GM18858 (cell line): Measurements from ENCODE around the gene PLS3.
"Not testable (repeated sequence)": the region's sequence is repeated elsewhere in the genome, so short reads cannot be mapped to it uniquely, and the experiment has no call there.

Experiments used
- ATAC-seq: cut with Tn5 transposase; IDR thresholded peaks from one replicate; pipeline ENCODE4 v1.9.1; 2021; ENCODE audit not compliant: unreplicated experiment

PLS3 gene

DNA sequence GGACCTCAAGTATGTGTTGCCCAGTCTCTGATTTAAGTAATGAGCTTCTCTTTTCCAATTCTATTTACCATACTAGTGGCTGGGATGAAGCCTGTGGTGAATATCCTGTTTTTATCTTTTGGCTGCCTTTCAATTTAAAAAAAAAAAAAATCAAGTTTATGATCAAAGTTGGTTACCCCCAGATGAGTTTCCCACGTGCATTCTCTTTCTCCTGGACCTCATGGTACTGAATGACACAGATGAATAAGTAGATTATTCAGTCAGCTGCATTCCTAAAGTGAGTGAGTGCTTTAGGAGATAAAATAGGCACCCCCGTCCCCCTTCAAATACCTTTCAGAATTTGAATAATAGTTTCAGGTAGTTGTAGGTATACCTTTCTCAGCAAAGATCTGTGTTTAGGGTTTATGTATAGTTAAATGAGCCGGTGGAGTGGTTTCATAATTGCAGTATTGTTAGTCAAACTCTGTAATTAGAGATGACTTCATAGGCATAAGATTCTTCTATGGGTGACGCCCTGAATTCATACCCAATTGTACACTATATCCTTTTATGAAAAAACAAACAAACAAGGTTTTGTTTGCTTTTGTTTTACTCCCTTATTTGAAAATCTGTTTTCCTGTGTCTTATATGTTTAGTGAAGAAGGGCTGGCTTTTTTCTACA lies 41.9 kb downstream of the PLS3 start:
- no peak for ATAC-seq

DNA sequence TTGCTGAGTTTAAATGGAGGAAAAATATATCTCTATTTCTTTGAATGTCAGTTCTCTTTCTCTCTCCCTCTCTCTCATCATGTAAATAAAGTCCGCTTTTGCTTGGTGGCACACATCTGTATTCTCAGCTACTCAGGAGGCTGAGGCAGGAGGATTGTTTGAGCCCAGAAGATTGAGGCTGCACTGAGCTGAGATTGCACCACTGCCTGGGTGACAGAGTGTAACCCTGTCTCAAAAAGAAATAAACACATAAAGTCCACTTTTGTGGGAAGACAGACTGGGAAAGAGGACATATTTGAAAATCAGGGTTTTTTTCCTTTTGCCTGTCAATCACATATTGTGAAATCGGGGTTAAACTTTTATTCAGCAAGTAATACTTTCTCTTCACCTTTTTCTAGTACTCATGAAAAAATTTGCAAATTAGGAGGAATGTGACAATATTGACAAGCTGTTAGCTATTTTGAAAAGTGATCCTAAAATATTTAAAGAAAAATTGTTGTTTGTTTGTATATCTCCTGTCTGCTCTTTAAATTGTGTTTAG lies 42.6 kb downstream of the PLS3 start:
- ATAC-seq = no peak

DNA sequence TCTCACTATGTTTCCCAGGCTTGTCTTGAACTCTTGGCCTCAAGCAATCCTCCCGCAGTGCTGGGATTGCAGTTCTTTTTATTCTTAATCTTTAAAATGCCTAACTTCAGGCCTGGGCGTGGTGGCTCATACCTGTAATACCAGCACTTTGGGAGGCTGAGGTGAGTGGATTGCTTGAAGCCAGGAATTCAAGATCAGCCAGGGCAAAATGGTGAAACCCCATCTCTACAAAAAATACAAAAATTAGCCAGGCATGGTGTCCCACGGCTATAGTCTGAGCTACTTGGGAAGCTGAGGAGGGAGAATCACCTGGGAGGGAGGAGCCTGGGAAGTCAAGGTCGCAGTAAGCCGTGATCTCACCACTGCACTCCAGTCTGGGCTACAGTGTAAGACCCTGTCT lies 45.9 kb downstream of the PLS3 start:
- ATAC-seq = no peak

DNA sequence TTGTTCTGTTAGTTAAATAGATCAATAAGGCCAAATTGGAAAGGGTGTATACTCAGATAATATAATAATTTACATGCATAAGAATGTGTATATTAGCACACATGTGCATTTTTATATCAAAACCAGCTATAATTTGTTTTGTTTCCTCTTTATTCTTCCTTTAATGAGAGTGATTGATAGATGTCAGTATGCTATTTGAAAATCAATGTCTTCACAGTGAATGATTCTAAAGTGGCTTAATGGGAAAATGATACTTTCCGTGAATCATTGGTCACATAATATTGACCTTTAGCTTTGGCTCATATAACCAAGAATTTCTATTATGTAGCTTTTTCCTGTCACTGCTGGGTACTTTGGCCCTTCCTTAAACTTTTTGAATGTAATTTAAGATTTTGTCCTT lies 48.6 kb downstream of the PLS3 start:
- no peak for ATAC-seq

DNA sequence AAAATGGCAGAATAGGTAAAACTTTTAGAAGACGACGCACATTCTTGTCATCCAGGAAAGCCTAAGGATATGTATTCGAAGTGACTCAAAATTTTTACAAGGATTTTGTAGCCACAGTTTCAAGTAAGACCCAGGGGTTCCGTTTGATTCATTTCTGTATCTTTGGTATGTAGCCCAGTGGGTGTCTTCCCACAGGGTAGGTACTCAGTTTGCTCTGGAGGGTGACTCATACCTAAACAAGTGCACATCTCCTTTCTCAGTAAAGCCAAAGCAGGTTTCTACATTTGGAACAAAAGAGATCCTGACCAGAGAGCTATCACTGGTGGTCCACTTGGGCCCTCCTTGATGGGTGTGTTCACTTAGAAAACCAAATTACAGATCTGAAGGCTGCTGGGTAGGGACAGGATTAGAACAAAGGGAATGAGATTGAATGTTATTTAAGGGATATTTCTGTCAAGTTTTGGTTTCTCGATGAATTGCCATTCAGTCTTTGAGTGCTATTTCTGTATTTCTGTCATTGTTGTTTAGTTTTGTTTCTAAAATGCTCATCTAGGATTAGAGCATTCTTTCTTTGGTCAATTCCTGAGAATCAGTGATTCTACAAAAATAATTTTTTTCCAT lies 56.1 kb downstream of the PLS3 start:
- peak; percentile 98 for ATAC-seq

DNA sequence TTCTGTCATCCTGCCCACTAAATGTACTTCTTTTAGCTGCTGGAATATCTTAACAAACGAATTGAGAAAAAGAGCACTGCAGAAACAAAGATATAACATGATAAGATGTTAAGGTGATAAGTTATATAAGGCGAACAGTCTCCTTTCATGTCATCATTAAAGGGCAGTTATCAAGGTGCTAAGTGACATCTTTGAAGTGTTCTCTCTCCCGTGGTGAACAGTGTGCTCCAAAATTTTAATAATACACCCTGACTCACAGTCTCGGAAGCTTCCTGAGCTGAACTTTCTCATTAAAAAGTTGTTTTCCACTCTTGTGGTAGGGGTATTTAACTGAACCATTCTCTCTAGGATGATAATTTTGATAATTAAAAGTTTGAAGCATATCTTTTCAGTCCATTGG lies 61.6 kb downstream of the PLS3 start:
- ATAC-seq = no peak

DNA sequence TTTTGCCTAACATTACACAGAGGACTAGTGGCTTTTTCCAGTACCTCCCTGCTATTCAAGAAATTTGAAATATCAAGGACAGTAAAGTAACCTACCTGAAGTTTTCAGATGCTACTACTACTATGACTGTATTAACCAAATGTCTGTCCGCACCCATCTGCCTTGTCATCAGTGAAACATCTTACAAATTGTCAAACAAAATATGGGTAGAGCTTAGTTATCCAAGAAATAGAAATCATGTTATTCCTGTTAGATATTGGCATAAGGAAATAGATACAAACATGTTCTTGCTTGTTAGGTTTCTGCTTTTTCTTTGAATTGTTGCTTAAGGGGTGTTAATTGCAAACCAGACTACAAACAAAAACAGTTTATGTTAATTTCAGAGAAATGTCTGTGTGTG lies 63.9 kb downstream of the PLS3 start:
- ATAC-seq = no peak

DNA sequence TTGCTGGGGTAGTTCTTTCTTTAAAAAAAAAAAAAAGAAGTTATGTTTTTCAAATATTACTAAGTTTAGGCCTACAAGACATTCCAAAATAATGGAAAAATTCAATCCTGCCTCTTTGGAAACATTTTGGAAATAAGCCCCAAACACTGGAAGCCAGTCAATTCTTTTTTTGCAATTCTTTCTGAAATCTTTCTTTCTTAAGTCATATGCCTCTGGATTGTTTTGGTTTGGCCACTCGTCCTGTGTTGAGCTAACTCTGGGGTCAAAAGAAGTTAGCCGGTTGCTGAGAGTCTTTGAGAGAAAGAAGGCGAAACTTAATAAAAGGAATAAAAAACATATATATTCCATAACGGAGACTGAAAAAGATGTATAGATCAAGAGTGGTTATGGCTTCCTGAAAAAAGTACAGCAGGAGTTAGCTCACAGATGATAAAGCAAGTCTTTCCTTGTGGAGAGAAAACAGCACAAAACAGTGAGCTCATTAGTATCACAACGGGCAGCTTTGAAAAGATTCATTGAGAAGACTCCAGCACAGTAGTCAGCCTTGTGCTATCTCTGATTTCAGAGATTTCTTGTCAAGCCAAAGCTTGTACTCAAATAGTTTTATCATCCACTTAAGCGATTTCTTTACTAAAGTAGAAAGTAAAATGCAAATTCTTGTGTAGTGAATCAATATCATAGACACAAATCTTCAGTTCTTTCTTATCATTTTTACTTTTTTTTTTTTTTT lies 64.8 kb downstream of the PLS3 start:
- ATAC-seq = no peak

DNA sequence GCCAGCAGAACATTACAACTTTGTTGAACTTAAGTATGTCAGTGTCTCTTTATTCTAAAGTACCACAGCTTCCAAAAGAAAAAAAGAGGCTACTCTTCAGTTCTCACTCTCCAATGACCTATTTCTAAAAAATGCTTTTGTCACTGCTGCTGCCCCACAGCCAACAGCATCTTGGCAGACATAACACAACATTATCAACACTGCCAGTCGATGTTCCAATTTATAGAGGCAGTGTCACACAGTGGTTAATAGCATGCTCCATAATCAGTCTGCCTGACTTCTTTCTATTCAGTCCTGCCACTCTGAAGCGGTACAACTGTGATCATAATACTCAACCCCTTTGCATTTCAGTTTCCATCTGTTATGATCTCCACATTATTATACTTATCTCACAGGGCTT lies 69.2 kb downstream of the PLS3 start:
- no peak for ATAC-seq

DNA sequence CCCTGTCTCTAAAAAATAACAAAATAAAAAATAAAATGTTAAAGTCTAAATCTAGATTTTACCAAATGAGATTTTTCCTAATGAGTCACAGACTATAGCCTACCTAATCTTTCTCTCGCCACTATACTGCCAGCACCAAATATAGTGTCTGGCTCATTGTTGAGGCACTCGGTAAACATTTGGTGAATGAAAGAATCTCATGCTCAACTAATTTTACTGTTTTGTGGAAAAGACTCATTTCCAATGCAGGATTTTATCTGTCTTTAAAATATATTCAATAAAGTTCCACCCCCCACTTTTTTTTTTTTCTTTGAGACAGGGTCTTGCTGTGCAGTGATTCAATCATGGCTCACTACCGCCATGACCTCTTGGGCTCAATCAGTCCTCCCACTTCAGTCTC lies 71.5 kb downstream of the PLS3 start:
- no peak for ATAC-seq

DNA sequence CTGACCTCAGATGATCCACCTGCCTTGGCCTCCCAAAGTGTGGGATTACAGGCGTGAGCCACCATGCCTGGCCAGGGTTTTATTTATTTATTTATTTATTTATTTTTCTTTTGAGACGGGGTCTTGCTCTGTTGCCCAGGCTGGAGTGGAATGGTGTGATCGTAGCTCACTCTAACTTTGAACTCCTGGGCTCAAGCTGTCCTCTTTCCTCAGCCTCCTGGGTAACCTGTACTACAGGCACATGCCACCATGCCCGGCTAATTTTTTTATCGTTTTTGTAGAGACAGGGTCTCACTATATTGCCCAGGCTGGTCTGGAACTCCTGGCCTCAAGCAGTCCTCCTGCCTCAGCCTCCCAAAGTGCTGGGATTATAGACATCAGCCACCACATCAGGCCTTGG lies 72.4 kb downstream of the PLS3 start:
- ATAC-seq = not testable (repeated sequence)

DNA sequence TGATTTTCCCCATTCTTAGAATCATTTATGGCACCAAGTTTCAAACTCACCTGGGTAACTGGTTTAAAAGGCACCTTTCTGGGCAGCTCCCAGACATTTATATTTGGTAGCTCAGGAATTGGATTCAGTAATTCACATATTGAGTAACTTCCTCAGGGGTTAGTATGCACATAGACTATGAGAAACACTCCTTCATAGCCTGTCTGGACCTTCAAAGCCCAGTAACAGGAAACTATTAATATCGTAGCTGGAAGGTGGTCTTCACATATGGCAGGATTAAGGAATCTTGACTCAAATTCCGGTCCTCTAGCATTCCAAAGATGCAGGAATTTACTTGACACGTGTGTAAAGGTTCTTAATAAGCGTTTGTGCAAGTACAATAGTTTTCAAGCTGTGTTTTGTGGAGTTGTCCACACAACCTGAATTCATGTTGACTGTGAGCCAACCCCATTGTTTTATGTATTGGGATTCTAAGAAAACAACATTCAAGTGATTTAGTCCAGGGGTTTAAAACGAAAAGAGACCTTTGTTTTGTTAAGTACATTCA lies 78.4 kb downstream of the PLS3 start:
- ATAC-seq = no peak

DNA sequence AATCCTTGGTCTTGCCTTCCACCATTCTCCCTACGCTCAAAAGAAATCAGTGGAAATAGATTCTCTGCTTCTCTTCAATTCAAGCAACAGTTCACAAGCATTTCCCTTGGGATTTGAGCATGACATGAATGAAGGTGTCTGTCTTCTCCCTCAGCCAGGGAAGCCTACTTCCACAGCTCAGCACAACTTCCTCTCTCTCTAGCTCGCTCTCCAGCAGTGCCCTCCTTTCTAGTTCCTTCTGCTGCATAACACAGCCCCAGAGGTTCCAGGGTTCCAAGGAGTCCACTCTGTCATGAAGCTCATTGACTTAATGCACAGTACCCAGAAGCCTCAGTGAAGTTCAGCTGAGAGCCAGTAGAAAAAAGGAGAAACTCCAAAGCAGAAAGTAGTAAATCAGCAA lies 81.3 kb downstream of the PLS3 start:
- no peak for ATAC-seq

DNA sequence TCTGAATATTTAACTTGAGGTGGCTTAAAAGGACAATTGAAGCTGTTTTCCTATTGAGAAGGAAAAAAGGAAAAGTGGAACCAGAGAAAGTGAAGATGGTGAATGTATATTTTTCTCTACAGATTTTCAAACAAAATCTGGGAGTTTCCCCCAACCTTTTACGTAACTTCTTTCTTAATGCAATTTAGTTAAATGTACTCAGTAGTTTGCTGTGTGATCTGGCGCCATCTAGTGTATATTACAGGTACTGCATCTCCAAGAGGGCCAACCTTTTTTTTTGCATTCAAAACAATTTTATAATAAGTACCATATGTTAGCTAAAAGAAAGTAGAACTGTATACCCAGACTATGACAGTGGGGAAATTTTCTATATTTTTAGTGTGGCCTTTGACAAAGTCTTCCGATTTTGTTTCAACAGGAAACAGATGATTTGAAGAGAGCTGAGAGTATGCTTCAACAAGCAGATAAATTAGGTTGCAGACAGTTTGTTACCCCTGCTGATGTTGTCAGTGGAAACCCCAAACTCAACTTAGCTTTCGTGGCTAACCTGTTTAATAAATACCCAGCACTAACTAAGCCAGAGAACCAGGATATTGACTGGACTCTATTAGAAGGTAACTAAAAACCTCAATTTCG lies 82.0 kb downstream of the PLS3 start:
- ATAC-seq = no peak

DNA sequence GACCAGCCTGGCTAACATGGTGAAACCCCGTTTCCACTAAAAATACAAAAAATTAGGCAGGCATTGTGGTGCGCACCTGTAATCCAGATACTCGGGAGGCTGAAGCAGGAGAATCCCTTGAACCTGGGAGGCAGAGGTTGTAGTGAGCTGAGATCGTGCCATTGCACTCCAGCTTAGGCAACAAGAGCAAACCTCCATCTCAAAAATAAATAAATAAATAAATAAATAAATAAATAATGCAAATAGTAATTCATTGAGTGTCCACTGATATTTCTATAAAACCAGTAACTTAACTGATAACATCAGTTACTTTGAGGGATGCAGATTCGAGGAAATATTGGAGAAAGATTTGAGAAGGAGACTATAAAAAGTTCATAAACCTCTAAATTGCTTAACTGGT lies 83.4 kb downstream of the PLS3 start:
- ATAC-seq = not testable (repeated sequence)

DNA sequence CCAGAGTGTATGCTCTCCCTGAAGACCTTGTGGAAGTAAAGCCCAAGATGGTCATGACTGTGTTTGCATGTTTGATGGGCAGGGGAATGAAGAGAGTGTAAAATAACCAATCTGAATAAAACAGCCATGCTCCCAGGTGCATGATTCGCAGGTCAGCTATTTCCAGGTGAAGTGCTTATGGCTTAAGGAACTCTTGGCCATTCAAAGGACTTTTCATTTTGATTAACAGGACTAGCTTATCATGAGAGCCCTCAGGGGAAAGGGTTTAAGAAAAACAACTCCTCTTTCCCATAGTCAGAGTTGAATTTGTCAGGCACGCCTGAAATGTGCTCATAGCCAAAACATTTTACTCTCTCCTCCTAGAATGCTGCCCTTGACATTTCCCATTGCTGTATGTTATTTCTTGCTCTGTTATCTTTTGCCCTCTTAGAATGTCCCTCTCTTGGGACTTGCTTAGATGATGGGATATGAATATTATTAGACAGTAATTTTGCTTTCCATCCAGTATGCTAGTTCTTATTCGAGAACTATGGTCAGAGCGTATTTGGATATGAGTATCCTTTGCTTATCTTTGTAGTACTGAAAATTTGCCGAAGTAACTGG lies 88.6 kb downstream of the PLS3 start:
- ATAC-seq = no peak

DNA sequence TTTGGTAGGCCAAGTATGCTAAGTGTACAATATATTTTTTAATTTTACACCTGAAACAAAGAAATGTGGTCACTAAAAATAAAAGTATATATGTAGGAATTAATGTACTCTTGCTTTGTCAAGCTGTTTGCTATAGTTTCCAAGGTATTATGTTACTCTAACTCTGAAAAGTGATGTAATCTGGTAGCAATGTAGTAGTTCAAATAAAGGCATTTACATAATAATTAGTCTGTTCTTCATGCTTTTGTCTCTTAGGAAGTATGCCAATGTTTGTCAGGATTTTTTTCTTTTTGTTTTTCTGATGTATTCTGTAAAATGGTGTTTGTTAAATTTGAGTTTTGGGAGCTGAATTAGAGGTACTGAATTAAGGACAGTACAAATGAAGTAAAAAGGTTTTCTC lies 89.5 kb downstream of the PLS3 start:
- no peak for ATAC-seq

DNA sequence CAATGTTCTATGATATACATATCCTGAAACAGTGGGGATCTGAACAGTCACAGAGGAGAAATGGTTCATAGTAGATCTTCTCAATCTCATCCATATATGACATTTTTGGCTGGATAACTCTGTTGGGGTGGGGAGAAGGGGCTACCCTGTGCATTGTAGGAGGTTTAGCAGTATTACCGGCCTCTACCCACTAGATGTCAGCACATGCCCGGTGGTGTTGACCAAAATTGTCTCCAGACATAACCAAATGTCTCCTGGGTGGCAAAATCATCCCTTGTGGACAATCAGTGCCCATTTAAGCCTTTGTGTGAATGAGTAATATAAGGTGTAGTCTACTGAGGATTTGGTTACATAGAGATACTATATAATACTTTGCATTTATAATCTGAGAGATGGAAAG lies 89.9 kb downstream of the PLS3 start:
- peak; percentile 79 for ATAC-seq

DNA sequence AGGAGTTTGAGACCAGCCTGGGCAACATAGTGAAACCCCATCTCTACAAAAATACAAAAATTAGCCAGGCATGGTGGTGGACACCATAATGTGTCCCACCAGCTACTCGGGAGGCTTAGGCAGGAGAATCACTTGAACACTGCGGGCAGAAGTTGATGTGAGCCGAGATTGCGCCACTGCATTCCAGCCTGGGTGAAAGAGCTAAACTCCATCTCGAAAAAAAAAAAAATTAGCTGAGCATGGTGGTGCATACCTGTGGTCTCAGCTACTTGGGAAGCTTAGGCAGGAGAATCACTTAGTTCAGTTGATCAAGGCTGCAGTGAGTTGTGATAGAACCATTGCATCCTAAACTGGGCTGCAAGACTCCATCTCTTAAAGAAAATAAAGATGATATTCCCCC lies 91.2 kb downstream of the PLS3 start:
- ATAC-seq = no peak

DNA sequence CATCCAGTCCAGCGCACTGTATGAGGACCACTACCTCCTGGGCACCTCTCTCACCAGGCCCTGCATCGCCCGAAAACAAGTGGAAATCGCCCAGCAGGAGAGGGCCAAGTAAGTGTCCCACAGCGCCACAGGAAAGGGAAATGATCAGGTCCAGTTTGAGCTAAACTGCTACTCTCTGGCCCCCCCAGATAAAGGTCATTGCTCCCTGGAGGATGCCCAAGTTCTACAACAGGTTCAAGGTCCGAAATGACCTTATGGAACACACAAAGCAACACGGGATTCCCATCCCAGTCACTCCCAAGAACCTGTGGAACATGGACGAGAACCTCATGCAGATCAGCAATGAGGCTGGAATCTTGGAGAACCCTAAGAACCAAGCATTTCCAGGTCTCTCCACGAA lies 104.1 kb downstream of the PLS3 start:
- ATAC-seq = no peak

DNA sequence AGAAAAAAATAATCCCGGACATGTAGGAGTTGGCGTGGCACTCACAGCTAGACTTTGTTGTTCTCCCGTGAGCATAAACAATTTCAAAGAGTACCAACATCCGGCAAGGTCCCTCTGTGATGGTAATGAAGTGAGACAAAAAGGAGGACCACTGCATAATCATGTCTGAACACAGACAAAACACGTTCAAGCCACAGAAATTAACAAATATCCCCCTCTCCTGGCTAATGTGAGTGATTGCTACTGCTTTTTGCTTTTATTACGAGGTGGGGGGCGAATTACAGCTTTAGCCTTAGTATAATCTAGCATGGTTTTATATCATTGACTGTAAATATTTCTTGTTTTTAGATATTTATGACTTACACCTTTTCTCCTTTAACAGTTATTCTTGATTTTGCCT lies 118.5 kb downstream of the PLS3 start:
- ATAC-seq = no peak
